H1 (cell line): ENCODE results near the gene CHPF2. TPM values are rescaled to one million over a fixed set of nuclear protein-coding genes. Genes with fewer than 3 reads are reported as not detected.

ENCODE experiments used
- CTCF ChIA-PET: fragments of 300-600 bp; sonication (Branson Sonifier 250); formaldehyde crosslinking; loops from one replicate; lab custom pipeline; 2021; ENCODE audit not compliant: partially characterized antibody; lab: Charles Lee
- POLR2A ChIA-PET: fragments of 300-600 bp; sonication (Branson Sonifier 250); formaldehyde crosslinking; loops from one replicate; lab custom pipeline; 2021; ENCODE audit warnings: inconsistent platforms; ENCODE audit not compliant: partially characterized antibody; lab: Charles Lee
- DNase-seq, 2 experiments: peaks; one replicate each; pipeline versions ENCODE4 v3.0.0 to v3.0.0-alpha.2; 2010 to 2022; ENCODE audit warnings: low spot score in 2 of 2, low read depth in 1 of 2, mixed read lengths in 1 of 2
- FAIRE-seq: peaks from 2 replicates; lab custom pipeline; 2011; peaks lifted over from hg19 to GRCh38; lab: Jason Lieb, UNC
- H2AFZ ChIP-seq: 2 replicates; pipeline ENCODE4 v1.8.1; 2012; ENCODE audit warnings: low read length, inconsistent platforms
- H2AK5ac ChIP-seq: 2 replicates; pipeline ENCODE4 v1.6.1; 2013; ENCODE audit warnings: low read depth, low read length
- H2BK120ac ChIP-seq: replicated peaks from 2 replicates; pipeline ENCODE3; 2013; ENCODE audit warnings: low read depth, low read length, inconsistent platforms
- H2BK12ac ChIP-seq: 2 replicates; pipeline ENCODE4 v1.6.1; 2013; ENCODE audit warnings: low read depth, low read length
- H2BK15ac ChIP-seq: 2 replicates; pipeline ENCODE4 v1.6.1; 2013; ENCODE audit warnings: low read length
- H2BK20ac ChIP-seq: 2 replicates; pipeline ENCODE4 v1.6.1; 2013; ENCODE audit warnings: low read length
- H2BK5ac ChIP-seq: 2 replicates; pipeline ENCODE4 v1.6.1; 2013; ENCODE audit warnings: low read depth, low read length
- H3K14ac ChIP-seq: 2 replicates; pipeline ENCODE4 v1.6.1; 2013; ENCODE audit warnings: inconsistent platforms; ENCODE audit not compliant: insufficient read length
- H3K18ac ChIP-seq: 2 replicates; pipeline ENCODE4 v1.6.1; 2013; ENCODE audit warnings: low read length; ENCODE audit errors: extremely low read depth
- H3K23ac ChIP-seq: 2 replicates; pipeline ENCODE4 v1.6.1; 2013; ENCODE audit warnings: inconsistent platforms; ENCODE audit not compliant: insufficient read length
- H3K23me2 ChIP-seq: 2 replicates; pipeline ENCODE4 v1.6.1; 2013; ENCODE audit warnings: low read depth, low read length
- H3K27ac ChIP-seq: 2 replicates; pipeline ENCODE4 v1.6.1; 2011; ENCODE audit warnings: low read depth, low read length, inconsistent platforms
- H3K27me3 ChIP-seq, 4 experiments: replicated peaks in 1 of 4; 1 replicate in 1 of 4; 2 replicates in 3 of 4; pipeline versions ENCODE4 v1.6.1 to v1.8.1; 2011 to 2013; ENCODE audit warnings: low read length in 3 of 4, mild to moderate bottlenecking in 3 of 4, inconsistent platforms in 2 of 4, mixed read lengths in 2 of 4, moderate library complexity in 1 of 4; ENCODE audit not compliant: control insufficient read depth in 3 of 4, insufficient read depth in 3 of 4; ENCODE audit errors: extremely low read depth in 1 of 4
- H3K36me3 ChIP-seq, 4 experiments: 2 replicates each; pipeline versions ENCODE4 v1.6.1 to v1.8.1; 2011 to 2013; ENCODE audit warnings: mild to moderate bottlenecking in 4 of 4, low read length in 3 of 4, moderate library complexity in 2 of 4, control low read depth in 1 of 4, inconsistent platforms in 1 of 4; ENCODE audit not compliant: insufficient read depth in 4 of 4, control insufficient read depth in 2 of 4
- H3K4ac ChIP-seq: replicated peaks from 2 replicates; pipeline ENCODE3; 2013; ENCODE audit warnings: low read length, low read depth, mixed read lengths, inconsistent platforms; ENCODE audit not compliant: insufficient read length
- H3K4me1 ChIP-seq, 4 experiments: replicated peaks in 1 of 4; 1 replicate in 1 of 4; 2 replicates in 3 of 4; pipeline versions ENCODE4 v1.6.1 to v1.8.1; 2011 to 2013; ENCODE audit warnings: low read length in 3 of 4, inconsistent platforms in 2 of 4, mixed read lengths in 1 of 4; ENCODE audit not compliant: insufficient read depth in 4 of 4, control insufficient read depth in 3 of 4
- H3K4me2 ChIP-seq, 2 experiments: 2 replicates each; pipeline versions ENCODE4 v1.6.1 to v1.8.1; 2011 to 2013; ENCODE audit warnings: low read depth in 2 of 2, low read length in 2 of 2, control low read depth in 1 of 2, inconsistent platforms in 1 of 2, mild to moderate bottlenecking in 1 of 2; ENCODE audit not compliant: insufficient read depth in 1 of 2
- H3K4me3 ChIP-seq, 4 experiments: fragments of 200-600, 300-600 bp in 1 of 4; sonication (generic), shearing (Covaris generic), sonication (Bioruptor Twin) in 1 of 4; 2 replicates each; pipeline versions ENCODE4 v1.5.1 to v1.8.1; 2011 to 2016; ENCODE audit warnings: low read length in 4 of 4, low read depth in 3 of 4, control low read depth in 2 of 4, inconsistent platforms in 2 of 4, mild to moderate bottlenecking in 2 of 4, mixed read lengths in 1 of 4, moderate library complexity in 1 of 4; ENCODE audit not compliant: insufficient read depth in 2 of 4; ENCODE audit errors: extremely low read depth in 1 of 4
- H3K56ac ChIP-seq: replicated peaks from 2 replicates; pipeline ENCODE3; 2013; ENCODE audit warnings: low read depth, mild to moderate bottlenecking, mixed read lengths, low read length, inconsistent platforms; ENCODE audit not compliant: insufficient read length
- H3K79me1 ChIP-seq: 2 replicates; pipeline ENCODE4 v1.6.1; 2013; ENCODE audit warnings: low read depth, low read length, control low read depth
- H3K79me2 ChIP-seq, 2 experiments: 2 replicates each; pipeline versions ENCODE4 v1.6.1 to v1.8.1; 2012 to 2013; ENCODE audit warnings: low read length in 2 of 2, mild to moderate bottlenecking in 2 of 2, inconsistent platforms in 1 of 2; ENCODE audit not compliant: insufficient read depth in 2 of 2, control insufficient read depth in 1 of 2
- H3K9ac ChIP-seq, 4 experiments: replicated peaks in 1 of 4; 1 replicate in 1 of 4; 2 replicates in 3 of 4; pipeline versions ENCODE4 v1.6.1 to v1.8.1; 2011 to 2013; ENCODE audit warnings: low read depth in 3 of 4, low read length in 3 of 4, control low read depth in 2 of 4, mild to moderate bottlenecking in 2 of 4, moderate library complexity in 2 of 4, inconsistent platforms in 1 of 4; ENCODE audit errors: extremely low read depth in 1 of 4
- H3K9me3 ChIP-seq, 2 experiments: 2 replicates each; pipeline versions ENCODE4 v1.6.1 to v1.8.1; 2012 to 2013; ENCODE audit warnings: mild to moderate bottlenecking in 2 of 2, moderate library complexity in 2 of 2, control low read depth in 1 of 2, inconsistent platforms in 1 of 2, low read depth in 1 of 2, low read length in 1 of 2, mixed read lengths in 1 of 2; ENCODE audit not compliant: insufficient read depth in 2 of 2
- H4K20me1 ChIP-seq, 2 experiments: replicated peaks in 1 of 2; 2 replicates each; pipeline versions ENCODE3 to v1.8.1; 2011 to 2013; ENCODE audit warnings: inconsistent platforms in 2 of 2, low read length in 2 of 2, mild to moderate bottlenecking in 1 of 2; ENCODE audit not compliant: insufficient read depth in 2 of 2, control insufficient read depth in 1 of 2
- H4K5ac ChIP-seq: 2 replicates; pipeline ENCODE4 v1.6.1; 2013; ENCODE audit warnings: low read length, low read depth, mixed read lengths, inconsistent platforms; ENCODE audit not compliant: insufficient read length
- H4K8ac ChIP-seq: 2 replicates; pipeline ENCODE4 v1.8.0; 2013; ENCODE audit warnings: mild to moderate bottlenecking, moderate library complexity, low read length, inconsistent platforms; ENCODE audit not compliant: insufficient read depth; ENCODE audit errors: extremely low read depth
- H4K91ac ChIP-seq: replicated peaks from 2 replicates; pipeline ENCODE3; 2013; ENCODE audit warnings: low read length, mixed read lengths, inconsistent platforms; ENCODE audit not compliant: insufficient read length
- BCL11A ChIP-seq, 2 experiments: IDR thresholded peaks; one replicate each; pipeline ENCODE4 v1.6.1; 2011; ENCODE audit warnings: low read depth in 2 of 2, low read length in 2 of 2, mild to moderate bottlenecking in 2 of 2
- POU5F1 ChIP-seq: IDR thresholded peaks from 2 replicates; pipeline ENCODE4 v1.6.1; 2011; ENCODE audit warnings: low read depth, mild to moderate bottlenecking, low read length, moderate library complexity
- WGBS, 2 experiments: shearing (Covaris generic) in 1 of 2; methylation state at CpG; one replicate each; pipeline versions ENCODE4 v1.1.6 to v1.1.7; 2013 to 2015; ENCODE audit warnings: low lambda C conversion rate in 2 of 2, mixed read lengths in 2 of 2, inconsistent platforms in 1 of 2, low coverage in 1 of 2, missing lambda C conversion rate in 1 of 2; ENCODE audit not compliant: insufficient replicate concordance in 2 of 2, insufficient coverage in 1 of 2, insufficient read length in 1 of 2; ENCODE audit errors: extremely low coverage in 1 of 2, missing lambda C conversion rate in 1 of 2; 5-methylcytosine and 5-hydroxymethylcytosine counted together
- polyA plus RNA-seq, 7 experiments: library from polyadenylated mRNA; depleted of rRNA in 3 of 7; stranded (reverse) in 5 of 7; unstranded in 2 of 7; fragments of >200 nt in 5 of 7; fragments of 200-250 nt in 2 of 7; gene quantifications; 1 replicate in 5 of 7; 2 replicates in 1 of 7; 4 replicates in 1 of 7; pipeline versions ENCODE4 v1.2.1 to v1.2.3, GENCODE V29; 2011 to 2013; ENCODE audit warnings: missing spikeins in 2 of 7, mixed read lengths in 2 of 7
- total RNA-seq: library from RNA; stranded (reverse); fragmentation: NEBNext Ultra II Directional; extraction: Animal tissue kit (Norgen Biotek cat#: 25700); gene quantifications from 2 replicates; pipeline ENCODE4 v1.2.1, GENCODE V29; 2021

The CHPF2 gene
- total and polyA plus RNA-seq, 2 of the 8 experiments (the other 6 are each of a cell fraction or from before 2014, with no cell fraction given) = 14.4 to 20.6 TPM

- Histone ChIP-seq H3K79me1 (no peaks in the 10 kb centered on the region), H3K79me2 (no peaks in the 10 kb centered on the region)
- 66% methylated on average over 5 of the region's 5 CpGs; no CpG with 5 or more reads in 1 of the 2 experiments for WGBS, 2 experiments
Measured at GRCh38 chr7:151279868-151280267, 47.6 kb downstream of the CHPF2 start.

More at GRCh38 chr7:151279868-151280267, 47.6 kb downstream of the CHPF2 start:
- Histone ChIP-seq H3K18ac (no peak overlapping the region), H4K91ac (no peak overlapping the region), H2BK15ac (no peak overlapping the region)
- TF ChIP-seq POU5F1 = no peak
- TF ChIP-seq BCL11A (IDR thresholded peaks at IDR 0.05; ENCODE audit: low read depth in 2 of 2, low read length in 2 of 2) = no peak
- TF ChIP-seq, all 59 proteins: peak for 0
- Histone ChIP-seq H3K4me2 (no peak overlapping the region), H2BK20ac (no peak overlapping the region), H2BK120ac (no peak overlapping the region), H3K4me3 (no peak overlapping the region), H3K14ac (no peak overlapping the region), H4K8ac (no peak overlapping the region), H2BK12ac (no peak overlapping the region), H3K4ac (no peak overlapping the region), H4K5ac (no peak overlapping the region), H3K9ac (no peak overlapping the region), H3K36me3 (no peaks in the 10 kb centered on the region), H3K9me3 (no peaks in the 10 kb centered on the region), H3K4me1 (peaks cover 0 to 18% (median 10%) of the 10 kb centered on the region in 4 experiments; a peak in 6 of 7 replicates), H2BK5ac (no peak overlapping the region), H3K23me2 (peaks cover 10% of the 10 kb centered on the region; the same call in 1 of the 2 replicates), H2AFZ (no peak overlapping the region), H3K56ac (no peak overlapping the region), H4K20me1 (peaks cover 0 to 1% of the 10 kb centered on the region in 2 experiments), H2AK5ac (no peak overlapping the region), H3K27ac (no peak overlapping the region), H3K27me3 (peaks cover 0 to 25% (median 19%) of the 10 kb centered on the region in 4 experiments; a peak in 6 of 7 replicates), H3K23ac (no peak overlapping the region)
- POLR2A ChIA-PET = interaction anchor here (0.7 kb wide), 1 partner anchor 180 kb away, joined by 3 read pairs; no protein-coding TSS in a partner anchor
- CTCF ChIA-PET = interaction anchor here (1.0 kb wide), 2 partner anchors 12 to 34 kb away, joined by 3 read pairs; no protein-coding TSS in a partner anchor
- FAIRE-seq (no peak), DNase-seq (no peak)
